ENCODE results near the gene LCMT1. TPM values are rescaled to one million over a fixed set of nuclear protein-coding genes. Genes with fewer than 3 reads are reported as not detected.

LCMT1 gene
- total and polyA plus RNA-seq, 2 experiments from 2014 or later: 30.3 to 50.5 TPM

DNA sequence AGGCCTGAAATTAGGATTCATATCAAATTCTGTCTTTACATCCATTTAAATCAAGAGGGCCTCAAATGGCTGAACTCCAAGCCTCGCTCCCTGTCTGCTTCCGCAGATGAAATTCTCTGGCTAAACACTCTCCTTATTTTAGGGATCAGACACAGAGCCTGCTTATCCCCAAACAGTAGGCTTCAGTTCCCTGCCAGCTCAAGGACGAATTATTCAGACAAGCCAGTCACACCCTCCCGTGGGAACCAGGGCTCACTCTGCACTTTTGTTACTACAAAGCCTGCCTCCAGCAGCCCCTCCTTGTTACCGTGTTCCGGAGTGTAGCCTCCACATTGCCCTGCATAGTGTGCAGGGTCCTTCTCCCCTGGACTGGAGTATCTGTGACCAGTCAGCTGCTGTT, 46.6 kb upstream of the LCMT1 start:
- no peak overlapping the region for H3K4me3 ChIP-seq
- no peak overlapping the region for H2AFZ ChIP-seq
- in situ Hi-C loops (cut with MboI): no loop called here
- no peaks in the 10 kb centered on the region for H3K79me2 ChIP-seq (ENCODE audit: insufficient read depth)
- peak; percentile 14 for DNase-seq
- no peaks in the 10 kb centered on the region for H3K36me3 ChIP-seq (ENCODE audit: low read depth)
- no peaks in the 10 kb centered on the region for H3K27me3 ChIP-seq (replicated peaks; ENCODE audit: insufficient read depth)
- no peaks in the 10 kb centered on the region for H4K20me1 ChIP-seq (ENCODE audit: insufficient read depth)
- no peak overlapping the region for H3K9ac ChIP-seq
- no peaks in the 10 kb centered on the region for H3K9me3 ChIP-seq (ENCODE audit: low read depth)
- WGBS, 2 experiments (ENCODE audit: low coverage in 1 of 2, low lambda C conversion rate in 2 of 2, missing lambda C conversion rate in 2 of 2): 68 to 74% methylated on average over 6 of the region's 6 CpGs
- TF ChIP-seq EZH2phosphoT487 (IDR thresholded peaks at IDR 0.05; ENCODE audit: insufficient read depth, low read depth): no peak
- no peak for TF ChIP-seq EZH2 (IDR thresholded peaks at IDR 0.05; ENCODE audit: insufficient read depth, poor library complexity, severe bottlenecking)
- no peak overlapping the region for H3K4me2 ChIP-seq (ENCODE audit: unreplicated experiment)
- no peaks in the 10 kb centered on the region; the same call in 1 of the 2 replicates for H3F3A ChIP-seq (ENCODE audit: insufficient read depth)
- no peak overlapping the region for H3K27ac ChIP-seq
- H3K9me2 ChIP-seq (ENCODE audit: insufficient read depth): no peaks in the 10 kb centered on the region
- H3K4me1 ChIP-seq (ENCODE audit: insufficient read depth): peaks cover 14% of the 10 kb centered on the region; the same call in 1 of the 2 replicates

DNA sequence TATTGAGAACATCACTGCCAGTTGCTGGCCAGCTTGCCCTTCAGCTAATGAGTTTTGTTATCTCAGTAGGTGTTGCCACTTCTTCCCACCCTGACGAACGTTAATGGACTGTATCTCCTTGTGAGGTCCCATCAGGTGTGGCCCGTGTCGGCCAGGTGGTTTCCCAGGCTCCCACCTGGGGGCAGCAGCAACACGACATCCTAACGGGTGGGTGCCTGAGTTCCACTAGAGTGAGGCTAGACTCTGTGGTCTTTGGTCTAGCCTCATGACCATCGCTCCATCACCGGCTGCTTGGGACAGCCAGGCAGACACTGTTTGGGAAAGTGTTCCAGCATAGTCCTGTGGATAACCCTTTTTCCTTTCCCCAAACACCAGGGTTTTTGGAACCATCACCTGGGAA, 45.6 kb upstream of the LCMT1 start:
- Histone ChIP-seq H3F3A (ENCODE audit: insufficient read depth) (no peaks in the 10 kb centered on the region; the same call in 1 of the 2 replicates), H3K9me3 (ENCODE audit: low read depth) (no peaks in the 10 kb centered on the region), H3K27me3 (replicated peaks; ENCODE audit: insufficient read depth) (no peaks in the 10 kb centered on the region), H4K20me1 (ENCODE audit: insufficient read depth) (no peaks in the 10 kb centered on the region), H3K36me3 (ENCODE audit: low read depth) (no peaks in the 10 kb centered on the region), H3K79me2 (ENCODE audit: insufficient read depth) (no peaks in the 10 kb centered on the region), H3K27ac (no peak overlapping the region), H3K4me1 (ENCODE audit: insufficient read depth) (peaks cover 14% of the 10 kb centered on the region; the same call in 1 of the 2 replicates), H2AFZ (peak overlapping the region; percentile 88), H3K4me2 (ENCODE audit: unreplicated experiment) (no peak overlapping the region), H3K9me2 (ENCODE audit: insufficient read depth) (no peaks in the 10 kb centered on the region), H3K9ac (no peak overlapping the region), H3K4me3 (no peak overlapping the region)
- 96 to 100% methylated on average over 8 of the region's 8 CpGs for WGBS, 2 experiments (ENCODE audit: low coverage in 1 of 2, low lambda C conversion rate in 2 of 2, missing lambda C conversion rate in 2 of 2)
- in situ Hi-C loops (cut with MboI): no loop called here
- DNase-seq: no peak
- TF ChIP-seq EZH2 (IDR thresholded peaks at IDR 0.05; ENCODE audit: insufficient read depth, poor library complexity, severe bottlenecking) (no peak), EZH2phosphoT487 (IDR thresholded peaks at IDR 0.05; ENCODE audit: insufficient read depth, low read depth) (no peak)

DNA sequence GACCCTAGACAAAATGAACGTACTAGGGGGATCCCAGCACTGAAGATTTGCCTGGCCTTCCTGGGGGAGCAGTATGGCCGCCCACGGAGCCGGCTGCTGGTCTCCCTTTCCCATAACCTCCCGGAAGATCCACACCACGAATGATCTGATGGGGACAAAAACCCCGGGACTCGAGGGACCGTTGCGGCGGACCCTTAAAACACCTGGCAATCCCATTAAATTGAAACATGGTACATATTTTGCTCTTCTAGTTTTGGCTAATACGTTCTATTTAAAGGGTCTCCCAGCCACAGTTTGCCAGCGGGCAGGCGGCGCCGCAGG, 45.2 kb upstream of the LCMT1 start:
- Histone ChIP-seq H3K79me2 (ENCODE audit: insufficient read depth) (no peaks in the 10 kb centered on the region), H2AFZ (peak overlapping the region; percentile 88), H4K20me1 (ENCODE audit: insufficient read depth) (no peaks in the 10 kb centered on the region), H3K27ac (peak overlapping the region; percentile 55), H3K4me2 (ENCODE audit: unreplicated experiment) (peak overlapping the region; percentile 96), H3K9me2 (ENCODE audit: insufficient read depth) (no peaks in the 10 kb centered on the region), H3K27me3 (replicated peaks; ENCODE audit: insufficient read depth) (no peaks in the 10 kb centered on the region), H3K9ac (peak overlapping the region; percentile 82), H3K36me3 (ENCODE audit: low read depth) (no peaks in the 10 kb centered on the region), H3K4me1 (ENCODE audit: insufficient read depth) (peaks cover 14% of the 10 kb centered on the region; the same call in 1 of the 2 replicates), H3K9me3 (ENCODE audit: low read depth) (no peaks in the 10 kb centered on the region), H3F3A (ENCODE audit: insufficient read depth) (no peaks in the 10 kb centered on the region; the same call in 1 of the 2 replicates), H3K4me3 (peak overlapping the region; percentile 83)
- no peak for DNase-seq
- WGBS, 2 experiments (ENCODE audit: low coverage in 1 of 2, low lambda C conversion rate in 2 of 2, missing lambda C conversion rate in 2 of 2): 32 to 39% methylated on average over 16 of the region's 16 CpGs
- in situ Hi-C loops (cut with MboI): no loop called here
- TF ChIP-seq EZH2 (IDR thresholded peaks at IDR 0.05; ENCODE audit: insufficient read depth, poor library complexity, severe bottlenecking) (no peak), EZH2phosphoT487 (IDR thresholded peaks at IDR 0.05; ENCODE audit: insufficient read depth, low read depth) (no peak)

DNA sequence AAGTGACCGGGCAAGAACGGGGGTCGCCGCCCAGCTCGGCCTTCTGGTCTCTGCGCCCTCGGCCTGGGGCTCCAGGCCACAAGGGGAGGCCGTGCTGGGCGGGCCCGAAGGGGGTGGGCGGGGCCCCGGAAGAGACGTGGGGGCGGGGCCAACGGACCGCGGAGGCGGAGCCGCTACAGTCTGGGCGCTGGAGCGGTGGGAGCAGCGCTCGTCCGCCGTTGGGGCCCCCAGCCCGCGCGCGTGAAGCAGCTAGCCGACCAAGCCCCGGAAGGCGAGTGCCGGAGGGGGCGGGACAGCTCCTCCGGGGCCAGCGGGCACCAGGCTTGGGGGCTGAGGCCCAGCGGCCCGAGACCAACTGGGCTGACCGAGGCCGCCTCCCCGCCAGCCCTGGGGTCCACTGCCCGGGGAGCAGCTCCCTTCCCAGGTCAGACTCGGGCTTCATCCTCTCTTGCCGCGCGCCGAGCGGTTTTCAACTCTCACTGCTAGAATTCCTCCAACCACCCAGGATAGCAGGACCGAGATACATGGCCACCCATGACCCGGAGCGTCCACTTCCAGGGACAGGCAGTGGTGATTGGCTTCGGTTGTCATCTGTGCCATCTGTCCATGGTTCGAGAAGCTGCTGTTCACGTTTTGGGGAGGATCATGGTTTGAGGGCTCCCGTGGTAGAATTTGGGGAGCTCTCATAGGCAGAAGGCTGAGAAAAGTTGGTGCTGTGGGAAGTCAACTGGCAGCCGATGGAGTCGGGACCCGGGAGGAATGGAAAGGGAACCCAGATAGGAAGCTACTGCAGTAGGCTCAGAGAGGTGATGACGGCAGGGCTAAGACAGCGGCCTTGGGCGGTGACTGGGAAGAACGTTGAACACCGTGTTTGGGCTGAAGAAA, 44.6 kb upstream of the LCMT1 start:
- Histone ChIP-seq H3K27me3 (replicated peaks; ENCODE audit: insufficient read depth) (no peaks in the 10 kb centered on the region), H3K36me3 (ENCODE audit: low read depth) (no peaks in the 10 kb centered on the region), H3K4me1 (ENCODE audit: insufficient read depth) (peaks cover 14% of the 10 kb centered on the region; the same call in 1 of the 2 replicates), H3K4me3 (peak overlapping the region; percentile 83), H2AFZ (peak overlapping the region; percentile 88), H3K9ac (peak overlapping the region; percentile 82), H3K27ac (peak overlapping the region; percentile 55), H3K4me2 (ENCODE audit: unreplicated experiment) (peak overlapping the region; percentile 96), H3F3A (ENCODE audit: insufficient read depth) (no peaks in the 10 kb centered on the region; the same call in 1 of the 2 replicates), H3K79me2 (ENCODE audit: insufficient read depth) (no peaks in the 10 kb centered on the region), H3K9me2 (ENCODE audit: insufficient read depth) (no peaks in the 10 kb centered on the region), H4K20me1 (ENCODE audit: insufficient read depth) (no peaks in the 10 kb centered on the region), H3K9me3 (ENCODE audit: low read depth) (no peaks in the 10 kb centered on the region)
- DNase-seq: peak; percentile 88
- no peak for TF ChIP-seq EZH2 (IDR thresholded peaks at IDR 0.05; ENCODE audit: insufficient read depth, poor library complexity, severe bottlenecking)
- TF ChIP-seq EZH2phosphoT487 (IDR thresholded peaks at IDR 0.05; ENCODE audit: insufficient read depth, low read depth): no peak
- 1 to 2% methylated on average over 36 to 62 of the region's 63 CpGs for WGBS, 2 experiments (ENCODE audit: low coverage in 1 of 2, low lambda C conversion rate in 2 of 2, missing lambda C conversion rate in 2 of 2)
- in situ Hi-C loops (cut with MboI): no loop called here

Data from GM23248 (cell line).